ENCODE measurements around the gene HPS3. TPM values are rescaled to one million over a fixed set of nuclear protein-coding genes. Genes with fewer than 3 reads are reported as not detected.
A peak's percentile ranks its signal among the peaks of the same experiment; 100 is the strongest.

The HPS3 gene
- polyA plus RNA-seq (2012; ENCODE audit: missing spikeins), result 15.4 TPM

DNA sequence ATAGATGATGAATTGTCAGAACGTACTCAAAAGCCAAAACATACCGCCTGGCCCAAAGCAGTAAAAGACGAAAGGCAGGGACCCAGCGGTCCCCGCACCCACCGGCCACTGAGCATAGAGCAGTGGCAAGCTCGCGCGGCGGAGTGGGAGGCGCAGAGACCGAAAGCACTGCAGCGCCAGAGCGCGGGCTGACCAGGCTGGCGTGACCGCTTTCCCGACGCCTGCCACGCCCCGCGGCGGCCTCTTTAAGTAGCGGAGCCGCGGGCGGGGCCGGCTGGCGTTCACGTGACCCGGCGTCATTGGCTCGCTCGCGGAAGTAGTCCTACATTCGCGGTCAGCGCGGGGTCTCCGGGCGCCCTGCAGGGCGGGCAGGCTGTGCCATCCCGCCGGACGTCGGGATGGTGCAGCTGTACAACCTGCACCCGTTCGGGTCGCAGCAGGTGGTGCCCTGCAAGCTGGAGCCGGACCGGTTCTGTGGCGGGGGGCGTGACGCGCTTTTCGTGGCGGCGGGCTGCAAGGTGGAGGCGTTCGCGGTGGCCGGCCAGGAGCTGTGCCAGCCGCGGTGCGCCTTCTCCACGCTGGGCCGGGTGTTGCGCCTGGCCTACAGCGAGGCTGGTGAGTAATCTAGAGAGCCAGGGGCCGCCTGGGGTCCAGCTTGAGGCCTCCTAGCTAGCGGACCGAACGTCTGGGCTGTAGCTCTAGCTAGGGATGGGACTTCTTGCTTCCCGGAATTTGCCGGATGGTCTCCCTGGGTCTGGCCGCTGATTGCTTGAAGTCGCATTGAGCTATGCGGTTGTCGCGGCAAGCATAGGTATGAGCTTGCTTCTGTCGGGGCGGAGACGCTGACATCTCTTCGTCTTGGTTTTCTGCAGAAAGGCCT lies at the start of gene HPS3:
TSS of gene HPS3 (plus strand) at position 313 of the 880 bp plus-strand sequence. CDS start at position 399, 86 bp downstream.
- peak; percentile 76 for FAIRE-seq
- DNase-seq (ENCODE audit: insufficient read length), result peak; percentile 76
- TF ChIP-seq TAF1 (IDR thresholded peaks at IDR 0.05; ENCODE audit: borderline replicate concordance, low read depth, low read length), result no peak
- peak; percentile 88 for TF ChIP-seq POLR2A (IDR thresholded peaks at IDR 0.05; ENCODE audit: low read depth, low read length)
- TF ChIP-seq POLR2AphosphoS5 (IDR thresholded peaks at IDR 0.05; ENCODE audit: low read depth, low read length), result peak; percentile 78

DNA sequence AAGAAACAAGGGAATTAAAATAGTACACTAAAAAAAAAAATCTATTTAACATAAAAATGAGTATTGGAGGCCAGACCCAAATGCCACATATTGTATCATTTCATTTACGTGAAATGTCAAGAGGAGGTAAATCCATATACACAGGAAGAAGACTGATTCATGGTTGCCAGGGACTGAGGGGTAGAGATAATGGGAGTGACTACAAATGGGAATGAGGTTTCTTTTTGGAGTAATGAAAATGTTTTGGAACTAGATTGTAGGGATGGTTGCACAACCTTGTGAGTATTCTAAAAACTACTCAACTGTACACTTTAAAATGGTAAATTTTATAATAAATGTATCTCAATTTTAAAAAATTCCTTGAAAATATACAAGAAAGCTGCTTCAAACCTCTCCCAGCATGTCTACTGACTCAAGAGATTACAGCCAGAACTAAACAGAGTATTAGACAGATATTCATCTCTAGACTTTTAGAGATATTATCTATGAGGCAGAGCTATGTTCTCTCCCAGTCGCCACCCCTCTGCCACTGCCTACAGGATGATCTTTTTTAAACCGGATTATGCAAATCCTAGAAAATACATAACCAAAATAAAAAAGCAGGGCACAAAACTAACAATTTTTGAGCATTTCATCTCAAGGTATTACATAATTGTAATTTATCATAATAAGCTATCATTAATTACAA lies 49.3 kb upstream of the HPS3 start:
- no peak for DNase-seq (ENCODE audit: insufficient read length)
- FAIRE-seq, result no peak
- TF ChIP-seq TAF1 (IDR thresholded peaks at IDR 0.05; ENCODE audit: borderline replicate concordance, low read depth, low read length), result no peak
- TF ChIP-seq POLR2AphosphoS5 (IDR thresholded peaks at IDR 0.05; ENCODE audit: low read depth, low read length), result no peak
- no peak for TF ChIP-seq POLR2A (IDR thresholded peaks at IDR 0.05; ENCODE audit: low read depth, low read length)

- TF ChIP-seq POLR2A (IDR thresholded peaks at IDR 0.05; ENCODE audit: low read depth, low read length) (no peak), POLR2AphosphoS5 (IDR thresholded peaks at IDR 0.05; ENCODE audit: low read depth, low read length) (no peak)
- DNase-seq (ENCODE audit: insufficient read length) (no peak), FAIRE-seq (no peak)
Measured at GRCh38 chr3:149080699-149081091, 48.7 kb upstream of the HPS3 start.

DNA sequence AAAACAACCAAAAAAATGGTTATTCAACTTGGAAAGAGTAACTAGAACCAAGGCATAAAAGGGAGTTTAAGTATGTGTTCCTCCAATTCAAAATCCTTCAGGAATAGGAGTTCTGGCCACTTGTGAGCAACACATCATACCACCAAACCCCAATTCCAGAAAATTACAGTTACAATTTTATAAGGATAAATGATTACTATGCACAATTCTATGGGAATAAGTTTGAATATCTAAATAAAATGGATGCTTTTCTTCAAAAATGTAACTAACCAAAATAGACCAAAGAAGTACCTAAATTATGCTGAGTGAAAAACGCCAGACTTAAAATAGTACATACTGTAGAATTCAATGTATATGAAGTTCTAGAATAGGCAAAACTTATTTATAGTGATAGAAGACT lies 47.7 kb upstream of the HPS3 start:
- FAIRE-seq (no peak), DNase-seq (ENCODE audit: insufficient read length) (no peak)
- TF ChIP-seq POLR2A (IDR thresholded peaks at IDR 0.05; ENCODE audit: low read depth, low read length) (no peak), TAF1 (IDR thresholded peaks at IDR 0.05; ENCODE audit: borderline replicate concordance, low read depth, low read length) (no peak), POLR2AphosphoS5 (IDR thresholded peaks at IDR 0.05; ENCODE audit: low read depth, low read length) (no peak)

- FAIRE-seq (peak; percentile 90), DNase-seq (ENCODE audit: insufficient read length) (no peak)
- no peak for TF ChIP-seq TAF1 (IDR thresholded peaks at IDR 0.05; ENCODE audit: borderline replicate concordance, low read depth, low read length)
- TF ChIP-seq POLR2AphosphoS5 (IDR thresholded peaks at IDR 0.05; ENCODE audit: low read depth, low read length), result no peak
- no peak for TF ChIP-seq POLR2A (IDR thresholded peaks at IDR 0.05; ENCODE audit: low read depth, low read length)
Measured at GRCh38 chr3:149085828-149086231, 43.6 kb upstream of the HPS3 start.

GRCh38 chr3:149086232-149086988 lies 43.0 kb upstream of the HPS3 start, which contains the start of gene HLTF:
TSS of gene HLTF (minus strand) at chr3:149086533. CDS start at chr3:149086336, 197 bp downstream.
- TF ChIP-seq POLR2AphosphoS5 (IDR thresholded peaks at IDR 0.05; ENCODE audit: low read depth, low read length) (peak; percentile 64), TAF1 (IDR thresholded peaks at IDR 0.05; ENCODE audit: borderline replicate concordance, low read depth, low read length) (no peak), POLR2A (IDR thresholded peaks at IDR 0.05; ENCODE audit: low read depth, low read length) (peak; percentile 72; the same call in 1 of the 2 replicates)
- peak; percentile 78 for DNase-seq (ENCODE audit: insufficient read length)
- FAIRE-seq, result peak; percentile 95

GRCh38 chr3:149087208-149087607 lies 42.2 kb upstream of the HPS3 start:
- no peak for FAIRE-seq
- no peak for DNase-seq (ENCODE audit: insufficient read length)
- TF ChIP-seq POLR2A (IDR thresholded peaks at IDR 0.05; ENCODE audit: low read depth, low read length), result no peak
- TF ChIP-seq POLR2AphosphoS5 (IDR thresholded peaks at IDR 0.05; ENCODE audit: low read depth, low read length), result no peak
- TF ChIP-seq TAF1 (IDR thresholded peaks at IDR 0.05; ENCODE audit: borderline replicate concordance, low read depth, low read length), result no peak

GRCh38 chr3:149089395-149089794 lies 40.0 kb upstream of the HPS3 start:
- DNase-seq (ENCODE audit: insufficient read length) (no peak), FAIRE-seq (peak; percentile 30)
- no peak for TF ChIP-seq POLR2AphosphoS5 (IDR thresholded peaks at IDR 0.05; ENCODE audit: low read depth, low read length)
- TF ChIP-seq POLR2A (IDR thresholded peaks at IDR 0.05; ENCODE audit: low read depth, low read length), result no peak
- TF ChIP-seq TAF1 (IDR thresholded peaks at IDR 0.05; ENCODE audit: borderline replicate concordance, low read depth, low read length), result no peak

DNA sequence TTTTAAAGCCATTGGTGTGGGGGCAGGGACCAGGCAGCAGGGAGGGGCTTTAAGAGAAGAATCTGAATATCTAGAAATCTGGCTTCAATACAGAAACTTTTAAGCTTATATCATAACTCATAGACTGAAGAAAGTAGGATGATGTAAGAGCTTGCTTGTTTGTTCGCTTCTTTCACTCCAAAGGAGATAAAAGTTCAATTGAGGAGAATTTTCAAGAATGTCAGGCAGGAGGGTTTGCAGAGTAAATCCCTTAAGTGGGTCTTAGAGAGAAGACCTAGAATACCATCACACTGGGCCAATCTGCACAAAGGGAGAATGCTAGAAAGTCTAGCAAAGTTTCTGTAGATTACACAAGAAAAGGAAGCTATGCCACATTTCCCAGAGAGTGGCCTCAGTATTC lies 39.0 kb upstream of the HPS3 start:
- DNase-seq (ENCODE audit: insufficient read length), result no peak
- FAIRE-seq, result no peak
- no peak for TF ChIP-seq POLR2A (IDR thresholded peaks at IDR 0.05; ENCODE audit: low read depth, low read length)
- no peak for TF ChIP-seq TAF1 (IDR thresholded peaks at IDR 0.05; ENCODE audit: borderline replicate concordance, low read depth, low read length)
- no peak for TF ChIP-seq POLR2AphosphoS5 (IDR thresholded peaks at IDR 0.05; ENCODE audit: low read depth, low read length)

- no peak for TF ChIP-seq POLR2AphosphoS5 (IDR thresholded peaks at IDR 0.05; ENCODE audit: low read depth, low read length)
- no peak for TF ChIP-seq POLR2A (IDR thresholded peaks at IDR 0.05; ENCODE audit: low read depth, low read length)
- TF ChIP-seq TAF1 (IDR thresholded peaks at IDR 0.05; ENCODE audit: borderline replicate concordance, low read depth, low read length), result no peak
- DNase-seq (ENCODE audit: insufficient read length) (no peak), FAIRE-seq (peak; percentile 58)
Measured at GRCh38 chr3:149090907-149091306, 38.5 kb upstream of the HPS3 start.

- DNase-seq (ENCODE audit: insufficient read length), result no peak
- no peak for FAIRE-seq
- TF ChIP-seq POLR2A (IDR thresholded peaks at IDR 0.05; ENCODE audit: low read depth, low read length), result no peak
- no peak for TF ChIP-seq POLR2AphosphoS5 (IDR thresholded peaks at IDR 0.05; ENCODE audit: low read depth, low read length)
- no peak for TF ChIP-seq TAF1 (IDR thresholded peaks at IDR 0.05; ENCODE audit: borderline replicate concordance, low read depth, low read length)
Measured at GRCh38 chr3:149091983-149092382, 37.5 kb upstream of the HPS3 start.

All from GM12892 (cell line).